ENCODE data around the gene ZNF124.

The ZNF124 gene

GRCh38 chr1:247184254-247184653, 12.4 kb upstream of the ZNF124 start:
- TF ChIP-seq, protein P1, sequence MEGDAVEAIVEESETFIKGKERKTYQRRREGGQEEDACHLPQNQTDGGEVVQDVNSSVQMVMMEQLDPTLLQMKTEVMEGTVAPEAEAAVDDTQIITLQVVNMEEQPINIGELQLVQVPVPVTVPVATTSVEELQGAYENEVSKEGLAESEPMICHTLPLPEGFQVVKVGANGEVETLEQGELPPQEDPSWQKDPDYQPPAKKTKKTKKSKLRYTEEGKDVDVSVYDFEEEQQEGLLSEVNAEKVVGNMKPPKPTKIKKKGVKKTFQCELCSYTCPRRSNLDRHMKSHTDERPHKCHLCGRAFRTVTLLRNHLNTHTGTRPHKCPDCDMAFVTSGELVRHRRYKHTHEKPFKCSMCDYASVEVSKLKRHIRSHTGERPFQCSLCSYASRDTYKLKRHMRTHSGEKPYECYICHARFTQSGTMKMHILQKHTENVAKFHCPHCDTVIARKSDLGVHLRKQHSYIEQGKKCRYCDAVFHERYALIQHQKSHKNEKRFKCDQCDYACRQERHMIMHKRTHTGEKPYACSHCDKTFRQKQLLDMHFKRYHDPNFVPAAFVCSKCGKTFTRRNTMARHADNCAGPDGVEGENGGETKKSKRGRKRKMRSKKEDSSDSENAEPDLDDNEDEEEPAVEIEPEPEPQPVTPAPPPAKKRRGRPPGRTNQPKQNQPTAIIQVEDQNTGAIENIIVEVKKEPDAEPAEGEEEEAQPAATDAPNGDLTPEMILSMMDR (IDR thresholded peaks at IDR 0.05; ENCODE audit: low read depth, low read length), result no peak
- TF ChIP-seq EZH2phosphoT487 (IDR thresholded peaks at IDR 0.05; ENCODE audit: low read depth), result no peak
- Histone ChIP-seq H3K36me3 (replicated peaks; ENCODE audit: low read depth, low read length) (peaks cover 48% of the 10 kb centered on the region), H3K9me3 (ENCODE audit: insufficient read depth, low read length) (peaks cover 26% of the 10 kb centered on the region; the same call in 1 of the 2 replicates)

DNA sequence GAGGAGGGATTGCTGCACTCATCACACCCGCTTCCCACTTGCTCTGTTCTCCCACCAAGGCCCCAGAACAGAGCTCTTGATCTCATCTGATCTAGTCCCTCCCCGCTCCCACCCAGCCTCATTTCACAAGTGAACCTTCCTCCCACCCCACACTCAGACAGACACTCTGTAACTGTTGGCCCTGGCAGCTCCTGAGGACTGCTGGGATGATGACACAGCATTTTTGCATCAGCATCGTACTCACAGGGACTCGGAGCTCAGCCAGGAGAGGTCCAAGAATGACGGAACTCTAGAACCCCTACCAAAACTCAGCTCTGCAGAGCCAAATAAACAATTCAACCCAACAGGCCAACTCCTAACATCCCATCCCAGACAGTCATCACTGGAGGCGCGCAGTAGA, 11.2 kb upstream of the ZNF124 start:
- Histone ChIP-seq H3K4me3 (ENCODE audit: low read length) (no peak overlapping the region), H2AFZ (ENCODE audit: low read depth, low read length) (no peak overlapping the region), H3K79me2 (ENCODE audit: low read length) (no peaks in the 10 kb centered on the region), H3K9me3 (ENCODE audit: insufficient read depth, low read length) (peaks cover 20% of the 10 kb centered on the region; the same call in 1 of the 2 replicates), H3K9ac (ENCODE audit: low read length) (no peak overlapping the region), H3K27ac (ENCODE audit: low read length) (no peak overlapping the region), H4K20me1 (ENCODE audit: insufficient read depth, low read length) (no peaks in the 10 kb centered on the region), H3K4me2 (ENCODE audit: low read length) (no peak overlapping the region), H3K36me3 (replicated peaks; ENCODE audit: low read depth, low read length) (peaks cover 43% of the 10 kb centered on the region), H3K27me3 (ENCODE audit: low read depth, low read length) (no peaks in the 10 kb centered on the region), H3K4me1 (ENCODE audit: low read length) (no peaks in the 10 kb centered on the region)
- TF ChIP-seq, protein P1 (IDR thresholded peaks at IDR 0.05; ENCODE audit: low read depth, low read length), result no peak
- no peak for TF ChIP-seq EZH2phosphoT487 (IDR thresholded peaks at IDR 0.05; ENCODE audit: low read depth)

More at GRCh38 chr1:247184254-247184653, 12.4 kb upstream of the ZNF124 start:
- no peak overlapping the region for H2AFZ ChIP-seq (ENCODE audit: low read depth, low read length)
- H3K4me1 ChIP-seq (ENCODE audit: low read length), result no peaks in the 10 kb centered on the region
- no peak overlapping the region for H3K4me2 ChIP-seq (ENCODE audit: low read length)
- H4K20me1 ChIP-seq (ENCODE audit: insufficient read depth, low read length), result no peaks in the 10 kb centered on the region
- H3K4me3 ChIP-seq (ENCODE audit: low read length), result no peak overlapping the region
- no peaks in the 10 kb centered on the region for H3K79me2 ChIP-seq (ENCODE audit: low read length)
- H3K27me3 ChIP-seq (ENCODE audit: low read depth, low read length), result no peaks in the 10 kb centered on the region
- H3K9ac ChIP-seq (ENCODE audit: low read length), result no peak overlapping the region
- H3K27ac ChIP-seq (ENCODE audit: low read length), result no peak overlapping the region

DNA sequence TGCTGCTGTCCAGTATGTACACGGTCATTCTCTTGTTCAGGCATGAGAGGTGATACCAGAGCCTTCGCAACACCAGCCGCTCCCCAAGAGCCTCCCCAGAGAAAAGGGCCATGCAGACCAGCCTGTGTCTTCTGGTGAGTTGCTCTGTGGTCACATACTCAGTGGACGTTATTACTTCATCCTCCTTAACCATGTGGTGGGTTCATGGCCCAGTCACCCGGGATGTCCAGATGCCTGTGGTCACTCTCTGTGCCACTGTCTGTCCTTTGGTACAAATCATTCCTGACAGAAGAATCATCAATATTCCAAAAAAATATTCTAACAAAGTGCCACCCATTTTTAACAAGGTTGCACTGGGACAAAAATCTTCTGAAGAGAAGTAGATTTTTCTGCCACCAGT, 8.8 kb upstream of the ZNF124 start:
- Histone ChIP-seq H3K27me3 (ENCODE audit: low read depth, low read length) (no peaks in the 10 kb centered on the region), H3K4me2 (ENCODE audit: low read length) (no peak overlapping the region), H3K36me3 (replicated peaks; ENCODE audit: low read depth, low read length) (peaks cover 30% of the 10 kb centered on the region), H4K20me1 (ENCODE audit: insufficient read depth, low read length) (no peaks in the 10 kb centered on the region), H3K9me3 (ENCODE audit: insufficient read depth, low read length) (peaks cover 14% of the 10 kb centered on the region; the same call in 1 of the 2 replicates), H3K4me1 (ENCODE audit: low read length) (no peaks in the 10 kb centered on the region), H3K27ac (ENCODE audit: low read length) (no peak overlapping the region), H2AFZ (ENCODE audit: low read depth, low read length) (no peak overlapping the region), H3K79me2 (ENCODE audit: low read length) (no peaks in the 10 kb centered on the region), H3K4me3 (ENCODE audit: low read length) (no peak overlapping the region), H3K9ac (ENCODE audit: low read length) (no peak overlapping the region)
- no peak for TF ChIP-seq EZH2phosphoT487 (IDR thresholded peaks at IDR 0.05; ENCODE audit: low read depth)
- TF ChIP-seq, protein P1 (IDR thresholded peaks at IDR 0.05; ENCODE audit: low read depth, low read length), result no peak

GRCh38 chr1:247177755-247178154, 5.9 kb upstream of the ZNF124 start:
- TF ChIP-seq, protein P1 (IDR thresholded peaks at IDR 0.05; ENCODE audit: low read depth, low read length), result no peak
- no peak for TF ChIP-seq EZH2phosphoT487 (IDR thresholded peaks at IDR 0.05; ENCODE audit: low read depth)
- Histone ChIP-seq H3K36me3 (replicated peaks; ENCODE audit: low read depth, low read length) (peaks cover 8% of the 10 kb centered on the region), H3K9ac (ENCODE audit: low read length) (no peak overlapping the region), H3K4me2 (ENCODE audit: low read length) (no peak overlapping the region), H3K79me2 (ENCODE audit: low read length) (no peaks in the 10 kb centered on the region), H3K27ac (ENCODE audit: low read length) (no peak overlapping the region), H3K4me3 (ENCODE audit: low read length) (no peak overlapping the region), H2AFZ (ENCODE audit: low read depth, low read length) (no peak overlapping the region), H3K27me3 (ENCODE audit: low read depth, low read length) (no peaks in the 10 kb centered on the region), H3K4me1 (ENCODE audit: low read length) (no peaks in the 10 kb centered on the region), H3K9me3 (ENCODE audit: insufficient read depth, low read length) (no peaks in the 10 kb centered on the region), H4K20me1 (ENCODE audit: insufficient read depth, low read length) (no peaks in the 10 kb centered on the region)
